ENCODE measurements around the gene STAG1.
A peak's percentile ranks its signal among the peaks of the same experiment; 100 is the strongest.
"Not testable (repeated sequence)": the region's sequence is repeated elsewhere in the genome, so short reads cannot be mapped to it uniquely, and the experiment has no call there.

Gene STAG1

DNA sequence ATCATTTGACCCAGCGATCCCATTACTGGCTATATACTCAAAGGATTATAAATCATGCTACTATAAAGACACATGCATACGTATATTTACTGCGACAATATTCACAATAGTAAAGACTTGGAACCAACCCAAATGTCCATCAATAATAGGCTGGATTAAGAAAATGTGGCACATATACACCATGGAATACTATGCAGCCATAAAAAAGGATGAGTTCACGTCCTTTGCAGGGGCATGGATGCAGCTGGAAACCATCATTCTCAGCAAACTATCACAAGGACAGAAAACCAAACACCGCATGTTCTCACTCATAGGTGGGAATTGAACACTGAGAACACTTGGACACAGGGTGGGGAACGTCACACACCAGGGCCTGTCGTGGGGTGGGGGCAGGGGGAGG, 237.6 kb downstream of the STAG1 start:
- DNase-seq (ENCODE audit: low spot score): not testable (repeated sequence)

DNA sequence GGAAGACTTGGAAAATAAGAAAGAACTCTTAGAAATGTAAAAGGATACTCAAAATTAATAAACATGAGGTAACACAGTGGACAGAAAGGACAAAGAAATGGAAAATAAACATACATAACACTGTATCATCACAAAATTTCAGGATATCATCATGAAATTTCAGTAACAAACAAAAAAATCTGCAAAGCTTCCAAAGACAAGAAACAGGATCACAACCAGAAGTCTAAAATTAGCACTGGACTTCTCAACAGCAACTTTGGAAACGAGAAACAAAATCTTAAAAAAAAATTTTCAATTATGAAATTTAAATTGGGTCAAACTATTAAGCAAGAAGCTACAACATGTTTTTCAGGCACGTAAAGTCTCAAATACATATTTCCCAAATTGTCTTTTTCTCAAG, 238.8 kb downstream of the STAG1 start:
- no peak for DNase-seq (ENCODE audit: low spot score)

DNA sequence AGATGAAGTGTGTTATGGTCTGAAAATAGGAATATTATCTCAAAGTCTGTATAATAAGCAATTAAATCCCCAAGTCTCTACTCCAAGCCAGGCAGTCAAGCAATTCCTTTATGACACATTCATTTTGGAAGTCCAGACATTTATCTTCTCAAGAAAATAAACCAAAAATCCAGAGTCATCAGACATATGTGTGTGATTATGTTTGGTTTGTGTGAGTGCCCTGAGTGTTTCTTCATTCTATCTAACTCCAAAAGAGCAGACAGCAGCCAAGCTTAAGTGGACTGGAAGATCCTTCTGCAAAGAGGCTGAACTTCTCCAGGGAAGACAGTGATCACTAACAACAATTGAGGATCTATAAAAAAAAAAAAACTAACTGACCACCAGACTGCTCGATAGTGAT, 239.8 kb downstream of the STAG1 start:
- DNase-seq (ENCODE audit: low spot score): no peak

DNA sequence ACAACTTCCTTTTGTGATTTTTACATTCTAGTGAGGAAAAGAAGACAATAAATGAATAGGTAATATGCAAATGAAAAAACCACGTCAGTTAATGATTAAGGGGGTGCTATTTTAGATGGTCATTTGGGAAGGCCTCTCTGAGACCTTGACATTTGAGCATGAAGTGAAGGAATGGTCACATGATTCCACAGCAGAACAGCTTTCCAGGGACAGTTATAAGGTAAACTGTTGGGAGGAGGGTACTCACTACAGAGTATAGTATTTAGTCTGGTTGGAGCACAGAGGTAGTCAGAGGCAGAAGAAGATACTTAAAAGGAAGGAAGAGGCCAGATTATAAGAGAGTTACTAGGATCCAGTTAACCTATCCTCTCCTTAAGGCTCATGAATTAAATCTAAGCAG, 246.5 kb downstream of the STAG1 start:
- no peak for DNase-seq (ENCODE audit: low spot score)

DNA sequence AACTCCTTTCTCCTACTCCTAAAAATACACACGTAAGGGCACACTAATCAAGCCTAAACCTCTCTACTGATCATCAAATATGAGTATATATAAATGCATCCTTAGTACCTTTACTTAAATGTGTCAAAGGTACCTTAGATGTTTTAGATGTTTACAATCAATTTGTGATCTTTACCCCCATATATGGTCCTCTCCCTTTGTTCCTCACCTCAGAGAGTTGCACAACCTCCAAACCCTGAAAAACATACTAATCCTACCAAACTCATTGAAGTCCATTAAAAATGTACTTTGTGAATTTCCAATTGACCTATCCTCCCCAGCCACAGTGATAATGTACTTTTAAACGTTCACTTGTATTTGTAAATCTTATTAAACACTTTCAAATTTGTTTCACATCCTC, 249.1 kb downstream of the STAG1 start:
- DNase-seq (ENCODE audit: low spot score): no peak

DNA sequence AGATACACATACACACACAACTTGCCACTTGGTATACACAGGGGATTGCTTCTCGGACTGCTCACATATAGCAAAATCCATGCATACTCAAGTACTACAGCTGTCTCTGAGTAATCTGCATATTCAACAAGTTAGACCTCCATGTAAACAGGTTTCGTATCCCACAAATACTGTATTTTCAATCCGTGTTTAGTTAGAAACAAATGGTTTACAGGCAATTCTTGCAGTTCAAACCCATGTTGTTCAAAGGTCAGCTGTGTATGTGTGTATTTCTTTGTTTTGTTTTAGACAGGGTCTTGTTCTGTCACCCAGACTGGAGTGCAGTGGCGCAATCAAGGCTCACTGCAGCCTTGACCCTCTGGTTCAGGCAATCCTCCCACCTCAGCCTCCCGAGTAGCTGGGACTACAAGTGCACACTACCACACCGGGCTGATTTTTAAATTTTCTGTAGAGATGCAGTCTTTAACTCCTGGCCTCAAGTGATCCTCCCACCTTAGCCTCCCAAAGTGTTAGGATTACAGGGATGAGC, 253.2 kb downstream of the STAG1 start:
- DNase-seq (ENCODE audit: low spot score): no peak

DNA sequence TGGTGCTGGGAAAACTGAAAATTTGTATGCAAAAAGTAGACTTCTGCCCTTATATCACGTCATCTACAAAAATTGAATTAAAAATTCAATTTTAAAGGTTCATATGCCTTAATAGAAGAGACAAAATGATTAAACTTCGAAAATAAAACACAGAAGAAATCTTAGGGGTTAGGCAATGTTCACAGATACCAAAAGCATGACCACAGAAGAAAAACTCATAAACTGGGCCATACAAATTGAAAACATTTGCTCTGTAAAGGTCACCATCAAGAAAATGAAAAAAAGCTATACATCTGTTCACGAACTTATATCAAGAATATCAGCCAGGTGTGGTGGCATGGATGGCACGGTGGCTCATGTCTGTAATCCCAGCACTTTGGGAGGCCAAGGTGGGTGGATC, 257.0 kb downstream of the STAG1 start:
- no peak for DNase-seq (ENCODE audit: low spot score)

DNA sequence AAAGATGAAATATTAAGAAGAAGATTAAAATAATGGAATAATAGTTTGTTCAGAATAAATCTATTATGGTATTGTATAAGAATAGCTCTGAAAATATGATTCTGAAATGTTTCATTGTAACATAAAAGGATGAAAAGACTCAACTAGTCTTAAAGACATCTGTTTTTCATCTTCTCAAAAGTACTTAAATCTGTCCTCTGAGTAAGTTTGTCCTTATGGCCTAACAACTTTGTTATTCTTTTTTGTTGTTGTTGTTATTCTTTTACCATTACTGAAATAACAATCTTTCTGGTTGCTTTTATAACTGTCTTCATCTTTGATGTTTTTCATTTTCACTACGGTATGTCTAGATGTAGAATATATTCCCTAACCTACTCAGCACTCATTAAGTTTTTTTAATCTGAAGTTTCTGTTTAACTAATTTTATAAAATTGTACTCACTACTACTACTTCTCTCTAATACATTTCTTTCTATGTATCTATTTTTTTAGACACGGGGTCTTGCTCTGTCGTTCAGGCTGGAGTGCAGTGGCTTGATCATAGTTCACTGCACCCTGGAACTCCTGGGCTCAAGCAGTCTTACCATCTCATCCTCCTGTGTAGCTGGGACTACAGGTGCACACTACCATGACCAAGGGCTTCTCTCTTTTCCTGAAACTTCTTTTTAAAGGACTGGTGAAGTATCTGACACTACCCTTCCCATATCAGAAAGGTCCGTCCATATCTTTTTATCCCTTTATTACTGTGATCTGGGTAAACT, 261.4 kb downstream of the STAG1 start:
- no peak for DNase-seq (ENCODE audit: low spot score)

DNA sequence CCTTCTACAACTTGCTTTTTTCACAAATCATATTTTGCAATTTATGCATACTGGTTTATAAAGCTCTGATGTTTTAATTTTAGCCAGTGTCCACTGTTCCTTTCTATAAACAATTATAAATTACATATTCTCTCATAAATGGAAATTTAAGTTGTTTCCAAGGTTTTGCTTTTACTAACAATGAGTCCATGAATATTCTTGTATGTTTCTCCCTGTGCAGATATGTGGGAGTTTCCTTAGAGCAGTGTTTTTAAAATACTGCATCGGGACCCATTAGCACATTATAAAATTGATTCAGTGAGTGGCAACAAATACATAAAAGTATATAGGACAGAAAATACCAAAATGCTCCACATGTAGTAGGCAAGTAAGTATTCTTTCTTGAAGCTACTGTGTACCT, 266.4 kb downstream of the STAG1 start:
- no peak for DNase-seq (ENCODE audit: low spot score)

DNA sequence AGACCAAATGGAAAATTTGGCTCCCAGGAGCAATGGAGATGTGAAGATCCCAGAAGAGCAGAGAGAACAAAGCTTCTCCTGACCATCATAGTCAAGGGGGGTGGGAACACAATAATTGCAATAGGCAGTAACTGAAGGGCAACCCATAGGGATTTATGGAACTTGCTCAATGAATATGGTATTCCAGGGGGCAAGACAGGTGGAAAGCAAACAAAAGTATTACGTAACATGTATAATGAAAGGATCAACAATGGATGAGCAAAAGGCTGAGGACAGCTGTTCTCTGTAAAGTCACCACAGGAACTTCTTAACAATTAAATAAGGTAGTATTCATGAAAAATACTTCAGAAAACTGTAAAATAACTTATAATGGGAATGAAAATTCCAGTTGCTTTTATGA, 275.9 kb downstream of the STAG1 start:
- no peak for DNase-seq (ENCODE audit: low spot score)

DNA sequence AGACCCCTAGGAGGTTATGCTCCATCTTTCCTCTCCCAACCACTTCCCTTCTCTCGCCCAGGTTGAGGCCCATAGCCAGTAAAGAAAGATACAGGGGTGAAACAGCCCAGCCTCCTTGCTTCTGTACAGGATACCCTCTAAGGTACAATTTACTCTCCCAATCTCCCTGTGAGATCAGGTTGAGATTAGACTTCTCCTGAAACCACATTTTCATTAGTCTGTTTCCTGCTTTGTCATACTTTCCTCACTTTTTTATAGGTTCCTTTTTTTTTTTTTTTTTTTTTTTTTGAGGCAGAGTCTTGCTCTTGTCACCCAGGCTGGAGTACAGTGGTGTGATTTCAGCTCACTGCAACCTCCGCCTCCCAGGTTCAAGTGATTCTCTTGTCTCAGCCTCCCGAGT, 277.3 kb downstream of the STAG1 start:
- not testable (repeated sequence) for DNase-seq (ENCODE audit: low spot score)

DNA sequence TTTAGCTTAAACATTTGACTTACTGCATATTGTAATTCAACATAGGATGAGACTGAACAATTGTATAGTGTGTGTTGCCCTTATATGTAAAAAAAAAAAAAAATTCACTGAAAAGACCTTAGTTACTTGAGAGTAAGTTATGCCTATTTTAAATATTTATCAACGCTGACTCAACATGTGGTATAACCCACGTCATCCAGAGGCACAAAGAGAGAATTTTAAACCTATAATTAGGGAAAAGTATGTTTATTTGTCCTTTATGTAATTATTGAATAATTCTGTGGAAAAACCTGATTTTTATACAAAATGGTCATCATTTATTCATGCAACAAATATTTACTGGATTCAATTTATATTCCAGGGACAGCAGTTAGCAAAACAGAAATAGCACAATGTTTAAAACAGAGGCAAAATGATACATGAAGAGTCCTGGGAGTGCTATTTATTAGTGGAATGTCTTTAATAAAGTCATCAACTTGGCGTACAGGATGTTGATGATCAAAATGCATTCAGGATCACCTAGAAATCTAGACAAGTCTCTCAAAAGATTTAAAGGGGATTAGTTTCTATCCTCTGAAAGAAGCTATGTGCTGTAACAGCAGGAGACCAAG, 278.4 kb downstream of the STAG1 start:
- DNase-seq (ENCODE audit: low spot score): no peak

DNA sequence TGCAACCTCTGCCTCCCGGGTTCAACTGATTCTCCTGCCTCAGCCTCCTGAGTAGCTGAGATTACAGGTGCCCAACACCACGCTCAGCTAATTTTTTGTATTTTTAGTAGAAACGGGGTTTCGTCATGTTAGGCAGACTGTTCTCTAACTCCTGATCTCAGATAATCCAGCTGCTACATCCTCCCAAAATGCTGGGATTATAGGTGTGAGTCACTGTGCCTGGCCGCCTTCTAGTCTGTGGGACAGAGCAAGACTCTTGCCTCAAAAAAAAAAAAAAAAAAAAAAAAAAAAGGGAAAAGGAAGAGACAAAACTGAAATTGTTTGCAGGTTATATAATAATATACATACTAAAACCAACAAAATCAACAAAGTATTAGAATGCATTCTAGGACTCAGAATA, 286.9 kb downstream of the STAG1 start:
- DNase-seq (ENCODE audit: low spot score): no peak

DNA sequence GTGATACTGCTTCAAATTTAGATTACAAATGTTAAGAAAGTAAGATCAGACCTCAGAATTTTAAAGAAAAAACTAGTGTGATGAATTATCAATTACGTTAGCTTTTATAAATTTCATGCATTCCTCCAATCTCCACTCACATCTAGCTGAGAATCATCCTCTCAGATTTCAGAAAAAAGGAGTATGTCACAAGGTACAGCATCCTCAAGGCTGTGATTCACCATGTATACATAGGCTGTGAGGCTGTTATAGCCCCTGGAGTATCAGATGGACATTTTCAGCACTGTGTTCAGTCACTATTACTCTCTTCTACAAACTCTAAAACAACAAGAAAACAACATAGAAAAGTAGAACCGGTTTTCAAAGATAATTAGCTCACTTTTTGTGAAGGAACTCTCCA, 287.7 kb downstream of the STAG1 start:
- no peak for DNase-seq (ENCODE audit: low spot score)

DNA sequence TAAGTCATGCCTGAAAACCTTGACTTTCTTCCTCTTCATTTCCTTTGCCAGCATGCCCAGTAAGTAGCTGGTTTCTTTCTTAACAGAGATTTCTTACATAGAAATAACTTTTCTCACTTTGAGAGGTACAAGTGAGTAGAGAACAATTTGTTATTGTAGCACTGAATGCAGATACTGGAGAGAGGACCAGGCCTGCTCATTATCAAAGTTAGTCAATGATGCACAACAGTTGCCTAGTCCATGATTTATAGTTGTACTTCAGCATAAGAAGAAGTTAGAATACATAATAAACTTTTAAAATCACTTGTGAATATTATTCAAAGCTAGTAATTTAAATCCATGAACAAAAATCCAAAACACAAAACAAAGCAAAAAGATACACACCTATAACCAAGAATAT, 289.0 kb downstream of the STAG1 start:
- DNase-seq (ENCODE audit: low spot score): no peak

DNA sequence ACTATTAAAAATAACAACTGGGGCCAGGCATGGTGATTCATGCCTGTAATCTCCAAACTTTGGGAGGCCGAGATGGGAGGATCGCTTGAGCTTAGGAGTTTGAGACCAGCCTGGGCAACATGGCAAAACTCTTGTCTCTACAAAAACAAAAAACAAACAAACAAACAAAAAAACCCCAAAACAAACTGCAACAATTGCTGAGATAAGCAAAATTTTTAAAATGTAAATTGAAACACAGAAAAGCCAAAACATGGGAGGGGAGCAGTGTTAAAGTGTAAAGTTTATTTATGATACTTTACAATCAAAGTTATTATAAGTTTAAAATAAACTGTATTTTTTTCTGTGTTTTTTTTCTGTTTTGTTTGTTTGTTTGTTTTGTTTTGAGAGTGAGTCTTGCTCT, 294.4 kb downstream of the STAG1 start:
- no peak for DNase-seq (ENCODE audit: low spot score)

DNA sequence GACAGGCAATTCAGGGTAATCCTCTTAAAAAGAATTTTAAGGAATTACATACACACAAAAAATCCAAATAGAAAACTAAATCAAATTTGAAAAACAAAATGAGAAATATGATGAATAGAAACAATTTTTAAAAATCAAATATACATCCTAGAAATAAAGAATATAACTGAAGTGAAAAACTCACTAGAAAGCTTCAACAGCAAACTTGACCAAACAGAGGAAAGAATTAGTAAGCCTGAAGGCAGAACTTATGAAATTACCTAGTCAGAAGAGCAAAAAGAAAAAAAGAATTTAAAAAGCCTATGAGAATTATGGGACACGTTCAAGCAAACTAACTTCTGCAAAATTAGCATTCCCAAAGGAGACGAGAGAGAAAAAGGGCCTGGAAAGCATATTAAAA, 296.0 kb downstream of the STAG1 start:
- DNase-seq (ENCODE audit: low spot score): no peak

DNA sequence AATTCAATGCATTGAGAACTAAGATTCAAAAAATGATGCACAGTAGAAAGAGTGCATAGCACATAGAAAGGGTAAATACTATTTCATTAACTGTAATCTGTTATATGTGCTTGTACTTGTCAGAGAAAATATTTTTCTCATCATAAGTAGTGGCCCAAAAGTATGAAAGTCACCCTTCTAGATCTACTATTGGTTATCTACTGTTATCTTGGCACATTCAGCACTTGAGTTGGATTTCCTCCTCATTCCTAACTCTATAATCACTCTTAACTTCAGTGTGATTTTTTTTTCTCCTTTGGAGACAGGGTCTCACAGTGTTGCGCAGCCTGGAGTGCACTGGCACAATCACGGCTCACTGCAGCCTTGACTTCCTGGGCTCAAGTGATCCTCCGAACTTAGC, 307.6 kb downstream of the STAG1 start:
- no peak for DNase-seq (ENCODE audit: low spot score)

DNA sequence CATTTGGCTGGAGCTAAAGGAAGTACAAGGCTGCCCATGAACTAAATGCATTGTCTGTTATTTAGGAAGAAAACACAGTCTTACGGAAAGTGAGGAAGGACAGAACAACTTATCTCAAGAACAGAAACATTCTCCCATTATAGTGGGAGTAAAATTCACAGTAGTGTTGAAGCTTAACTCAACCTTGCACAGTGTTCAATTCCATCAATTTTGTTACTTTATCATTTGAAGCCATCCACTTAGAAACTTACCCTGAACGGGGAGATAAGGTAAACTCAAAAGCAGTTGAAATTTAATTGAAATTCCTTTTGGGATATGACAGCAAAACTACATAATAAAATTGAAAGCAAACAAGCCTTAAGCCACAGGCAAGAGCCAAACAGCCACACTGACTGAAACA, 315.1 kb downstream of the STAG1 start:
- no peak for DNase-seq (ENCODE audit: low spot score)

DNA sequence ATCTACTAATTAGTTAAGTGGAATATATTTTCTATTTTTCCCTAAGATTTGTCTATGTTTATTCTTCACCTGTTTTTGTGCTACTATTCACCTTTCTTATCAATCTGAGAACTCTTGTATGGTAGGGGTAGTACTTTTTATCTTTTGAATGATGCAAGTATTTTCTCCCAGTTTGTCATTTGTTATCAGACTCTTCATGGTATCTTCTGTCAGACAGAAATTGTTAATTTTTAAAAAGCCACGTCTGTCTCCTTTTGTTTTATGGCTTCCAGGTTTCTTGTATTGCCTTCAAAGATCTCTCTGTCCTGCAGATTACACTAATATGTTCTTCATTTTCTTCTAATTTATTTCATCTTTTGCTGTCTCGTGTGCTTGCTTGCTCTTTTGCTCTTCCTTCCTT, 317.7 kb downstream of the STAG1 start:
- no peak for DNase-seq (ENCODE audit: low spot score)

DNA sequence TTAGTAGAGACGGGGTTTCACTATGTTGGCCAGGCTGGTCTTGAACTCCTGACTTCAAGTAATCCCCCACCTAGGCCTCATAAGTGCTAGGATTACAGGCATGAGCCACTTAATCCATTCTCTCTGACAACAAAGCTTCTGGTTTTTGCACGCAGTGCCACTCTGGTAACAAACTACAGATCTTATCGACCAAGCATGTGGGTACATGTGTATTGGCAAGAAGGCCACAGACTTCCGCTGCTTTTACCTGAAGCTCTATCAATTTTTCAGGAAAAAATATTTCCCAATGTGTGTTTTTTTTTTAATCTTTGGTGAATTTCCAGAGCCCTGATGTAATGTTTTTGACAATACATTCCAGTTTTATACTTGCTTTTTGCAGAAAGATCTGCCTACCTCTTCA, 319.5 kb downstream of the STAG1 start:
- DNase-seq (ENCODE audit: low spot score): no peak

DNA sequence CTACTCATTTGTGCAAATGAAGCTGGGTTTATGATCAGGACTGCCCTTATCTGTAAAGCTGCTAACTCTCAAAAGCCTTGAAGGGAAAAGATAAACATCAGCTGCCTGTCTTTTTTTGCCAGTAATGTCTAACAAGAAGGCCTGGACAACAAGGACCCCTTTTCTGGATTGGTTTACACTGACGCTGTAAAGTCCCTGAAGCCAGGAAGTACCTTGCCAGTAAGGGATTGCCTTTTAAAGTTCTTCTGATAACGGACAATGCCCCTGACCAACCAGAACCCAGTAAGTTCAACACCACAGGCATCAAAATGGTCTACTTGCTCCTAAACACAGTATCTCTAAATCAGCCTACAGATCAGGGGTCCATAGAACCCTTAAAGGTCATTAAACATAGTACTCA, 324.0 kb downstream of the STAG1 start:
- peak; percentile 87 for DNase-seq (ENCODE audit: low spot score)

DNA sequence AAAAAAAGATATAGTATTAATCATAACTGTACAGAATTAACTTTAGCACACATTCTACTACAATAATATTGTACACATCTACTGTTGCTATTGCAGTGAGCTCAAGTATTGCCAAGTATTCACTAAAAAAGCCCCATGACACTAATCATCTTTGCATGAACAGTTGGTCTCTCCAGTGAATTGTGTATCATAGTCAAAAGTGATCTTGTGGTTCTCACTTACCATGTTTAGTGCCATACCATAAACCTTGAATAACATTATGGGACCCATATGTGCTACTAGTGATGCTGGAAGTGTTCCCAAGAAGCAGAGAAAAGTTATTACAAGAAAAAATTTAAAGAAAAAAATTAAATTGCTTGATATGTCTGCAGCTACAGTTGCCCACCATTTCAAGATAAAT, 324.9 kb downstream of the STAG1 start:
- no peak for DNase-seq (ENCODE audit: low spot score)

DNA sequence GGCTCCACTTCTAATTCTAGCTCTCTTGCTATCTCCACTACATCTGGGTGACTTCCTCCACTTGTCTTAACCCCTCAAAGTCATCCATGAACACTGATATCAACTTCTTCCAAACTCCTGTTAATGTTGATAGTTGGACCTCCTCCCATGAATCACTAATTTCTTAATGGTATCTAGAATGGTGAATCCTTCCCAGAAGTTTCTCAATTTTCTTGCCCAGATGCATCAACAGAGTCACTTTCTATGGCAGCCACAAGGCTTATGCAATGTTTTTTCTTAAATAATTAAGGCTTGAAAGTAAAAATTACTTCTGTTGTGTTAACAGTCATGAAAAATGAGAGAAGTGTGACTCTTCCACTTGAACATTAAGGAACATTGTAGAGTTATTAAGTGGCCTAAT, 337.7 kb downstream of the STAG1 start:
- no peak for DNase-seq (ENCODE audit: low spot score)

Data from SK-N-DZ (cell line).